K562 (cell line): ENCODE results near the gene BNIP5. TPM values are rescaled to one million over a fixed set of nuclear protein-coding genes. Genes with fewer than 3 reads are reported as not detected.

ENCODE experiments used
- ATAC-seq: fragments of 200-7000 bp; cut with Tn5 transposase; 3 replicates; pipeline ENCODE4 v1.9.1; 2020; ENCODE audit warnings: moderate library complexity
- BruUV-seq: library from RNA; stranded (reverse); fragments of 400-500 nt; replicated peaks from 2 replicates; lab custom pipeline; 2021; lab: Mats Ljungman, UMichigan
- CTCF ChIA-PET: fragments of 300-600 bp; formaldehyde crosslinking; extraction: SDS; loops from one replicate; lab custom pipeline; 2021; ENCODE audit warnings: low intra/inter-chr PET ratio; lab: Yijun Ruan, JAX
- POLR2A ChIA-PET: fragments of 300-600, 350-650 bp; sonication (Branson Sonifier 250); formaldehyde crosslinking; extraction: SDS; loops from one replicate; lab custom pipeline; 2021; ENCODE audit warnings: antibody characterized with exemption, inconsistent platforms; lab: Yijun Ruan, JAX
- DNase-seq, 4 experiments: peaks; one replicate each; pipeline versions ENCODE4 v3.0.0 to v3.0.0-alpha.2; 2011 to 2018; ENCODE audit warnings: low spot score in 3 of 4, mixed read lengths in 3 of 4; ENCODE audit errors: extremely low read depth in 1 of 4
- FAIRE-seq: peaks from 2 replicates; lab custom pipeline; 2011; peaks lifted over from hg19 to GRCh38; lab: Jason Lieb, UNC
- H2AFZ ChIP-seq: 2 replicates; pipeline ENCODE4 v1.6.0; 2011; ENCODE audit warnings: low read depth, low read length, control low read depth, inconsistent platforms
- H3K27ac ChIP-seq: fragments of 200-600 bp; 3 replicates; pipeline ENCODE4 v1.8.0; 2011; ENCODE audit warnings: low read depth, mild to moderate bottlenecking, control low read depth, inconsistent platforms, low read length, moderate library complexity, mixed read lengths; ENCODE audit errors: extremely low read depth
- H3K27me3 ChIP-seq, 2 experiments: fragments of 300-600 bp in 1 of 2; 2 replicates in 1 of 2; 3 replicates in 1 of 2; pipeline versions ENCODE4 v1.6.0 to v1.8.0; 2011; ENCODE audit warnings: inconsistent platforms in 2 of 2, low read length in 2 of 2, mild to moderate bottlenecking in 1 of 2, mixed read lengths in 1 of 2, moderate library complexity in 1 of 2; ENCODE audit not compliant: control insufficient read depth in 2 of 2, insufficient read depth in 2 of 2
- H3K36me3 ChIP-seq: fragments of 300-600 bp; 3 replicates; pipeline ENCODE4 v1.8.0; 2011; ENCODE audit warnings: mild to moderate bottlenecking, low read length, inconsistent platforms; ENCODE audit not compliant: control insufficient read depth, insufficient read depth
- H3K4me1 ChIP-seq, 2 experiments: fragments of 200-600 bp in 1 of 2; replicated peaks in 1 of 2; 2 replicates in 1 of 2; 3 replicates in 1 of 2; pipeline versions ENCODE4 v1.5.1 to v1.8.0; 2011; ENCODE audit warnings: inconsistent platforms in 2 of 2, low read length in 2 of 2, mild to moderate bottlenecking in 1 of 2, mixed read lengths in 1 of 2, moderate library complexity in 1 of 2; ENCODE audit not compliant: control insufficient read depth in 2 of 2, insufficient read depth in 2 of 2
- H3K4me2 ChIP-seq: 2 replicates; pipeline ENCODE4 v1.6.1; 2011; ENCODE audit warnings: low read length, control low read depth, inconsistent platforms, mixed read lengths; ENCODE audit not compliant: insufficient read depth
- H3K4me3 ChIP-seq: fragments of 200-600 bp; sonication (generic), shearing (Covaris generic); 2 replicates; pipeline ENCODE4 v1.5.1; 2016; ENCODE audit warnings: control low read depth, inconsistent platforms
- H3K79me2 ChIP-seq: fragments of 200-600 bp; 3 replicates; pipeline ENCODE4 v1.8.0; 2011; ENCODE audit warnings: low read length, inconsistent platforms; ENCODE audit not compliant: control insufficient read depth, insufficient read depth
- H3K9ac ChIP-seq, 2 experiments: 2 replicates each; pipeline versions ENCODE4 v1.6.0 to v1.6.1; 2011; ENCODE audit warnings: low read depth in 2 of 2, low read length in 2 of 2, control low read depth in 1 of 2, inconsistent platforms in 1 of 2, mild to moderate bottlenecking in 1 of 2, mixed read lengths in 1 of 2; ENCODE audit not compliant: insufficient read depth in 1 of 2
- H3K9me1 ChIP-seq: one replicate; pipeline ENCODE4 v1.6.0; 2011; ENCODE audit warnings: inconsistent platforms, mild to moderate bottlenecking, low read length, moderate library complexity; ENCODE audit not compliant: control insufficient read depth, insufficient read depth
- H3K9me3 ChIP-seq: replicated peaks from 2 replicates; pipeline ENCODE4 v1.5.1; 2011; ENCODE audit warnings: low read depth, low read length, inconsistent platforms; ENCODE audit not compliant: control insufficient read depth, insufficient read depth
- H4K20me1 ChIP-seq: replicated peaks from 2 replicates; pipeline ENCODE4 v1.6.1; 2011; ENCODE audit warnings: low read length, inconsistent platforms, mixed read lengths; ENCODE audit not compliant: control insufficient read depth, insufficient read depth
- BACH1 ChIP-seq: fragments of 200-800 bp; sonication (Bioruptor generic); IDR thresholded peaks from 2 replicates; pipeline ENCODE4 v1.6.1; 2016; ENCODE audit warnings: missing genetic modification characterization, missing compliant biosample characterization
- CHCHD3 ChIP-seq: fragments of 250-450 bp; sonication (Bioruptor Pico); IDR thresholded peaks from 2 replicates; pipeline ENCODE4 v2.1.2; 2022; ENCODE audit warnings: mild to moderate bottlenecking
- E2F6 ChIP-seq, 2 experiments: IDR thresholded peaks; 2 replicates each; pipeline ENCODE4 v1.6.1; 2011; ENCODE audit warnings: borderline replicate concordance in 1 of 2, control low read depth in 1 of 2, low read depth in 1 of 2, low read length in 1 of 2, mild to moderate bottlenecking in 1 of 2, mixed read lengths in 1 of 2, moderate library complexity in 1 of 2; ENCODE audit not compliant: insufficient read depth in 1 of 2, insufficient read length in 1 of 2, poor library complexity in 1 of 2, severe bottlenecking in 1 of 2; ENCODE audit errors: extremely low read depth in 1 of 2
- HMGN3 ChIP-seq: IDR thresholded peaks from 2 replicates; pipeline ENCODE4 v1.6.1; 2011; ENCODE audit warnings: borderline replicate concordance, low read depth, mild to moderate bottlenecking, mixed read lengths, low read length; ENCODE audit not compliant: insufficient read length; ENCODE audit errors: extremely low read depth
- KLF13 ChIP-seq: fragments of 450-650 bp; IDR thresholded peaks from 2 replicates; pipeline ENCODE4 v1.6.1; 2016; ENCODE audit warnings: missing genetic modification characterization, low read depth, mild to moderate bottlenecking, missing compliant biosample characterization, moderate library complexity, borderline replicate concordance
- MEF2A ChIP-seq: IDR thresholded peaks from 2 replicates; pipeline ENCODE4 v1.6.1; 2011; ENCODE audit warnings: low read depth, mild to moderate bottlenecking, low read length, moderate library complexity; ENCODE audit not compliant: control insufficient read depth
- NONO ChIP-seq, 2 experiments: fragments of 200-400 bp in 1 of 2; fragments of 450-650 bp in 1 of 2; formaldehyde crosslinking in 1 of 2; IDR thresholded peaks; 2 replicates each; pipeline ENCODE4 v1.6.1; 2017; ENCODE audit warnings: low read depth in 2 of 2, mild to moderate bottlenecking in 2 of 2, moderate library complexity in 2 of 2, low read length in 1 of 2
- RUNX1 ChIP-seq: sonication (generic); IDR thresholded peaks from 2 replicates; pipeline ENCODE4 v1.6.1; 2016; ENCODE audit warnings: antibody characterized with exemption, low read depth
- SRF ChIP-seq, 2 experiments: fragments of 250-450, 450-650 bp in 1 of 2; sonication (Bioruptor Pico) in 1 of 2; sonication (generic) in 1 of 2; formaldehyde crosslinking; IDR thresholded peaks; 2 replicates each; pipeline versions ENCODE4 v1.5.0 to v1.5.1; 2020 to 2022; ENCODE audit warnings: mild to moderate bottlenecking in 1 of 2, missing genetic modification reagents in 1 of 2
- ZNF584 ChIP-seq: fragments of 200-800 bp; sonication (Bioruptor generic); IDR thresholded peaks from 2 replicates; pipeline ENCODE4 v1.6.1; 2016; ENCODE audit warnings: low read depth, mild to moderate bottlenecking, missing genetic modification characterization, missing compliant biosample characterization
- WGBS: fragments of 100-300 bp; shearing (Covaris generic); methylation state at CpG from one replicate; pipeline ENCODE4 v1.1.6; 2016; ENCODE audit warnings: low coverage, mixed read lengths; ENCODE audit not compliant: insufficient coverage; ENCODE audit errors: missing lambda C conversion rate; 5-methylcytosine and 5-hydroxymethylcytosine counted together
- in situ Hi-C: fragments of 300-500 bp; cut with MboI; formaldehyde crosslinking; loops from 4 replicates; pipeline ENCODE4 v1.15.0; 2018; ENCODE audit warnings: inconsistent platforms, mixed read lengths
- intact Hi-C: fragments of 100-400 bp; cut with micrococcal nuclease; formaldehyde crosslinking; loops from 2 replicates; pipeline ENCODE4 v1.14.2; 2022
- polyA plus RNA-seq, 8 experiments: library from polyadenylated mRNA; depleted of rRNA in 4 of 8; stranded (reverse) in 5 of 8; unstranded in 3 of 8; fragments of >200 nt; fragmentation: Nextera tagmentation in 2 of 8; fragmentation: Illumina TruSeq in 1 of 8; extraction: Ambion mirVana in 2 of 8; extraction: Trizol in 1 of 8; gene quantifications; 2 replicates each; pipeline versions ENCODE4 v1.2.1 to v1.2.3, GENCODE V29; 2011 to 2014; ENCODE audit warnings: inconsistent platforms in 1 of 8, missing spikeins in 1 of 8
- total RNA-seq, 7 experiments: library from RNA; depleted of rRNA in 6 of 7; stranded (reverse); fragments of >200 nt in 6 of 7; fragmentation: Illumina TruSeq in 2 of 7; extraction: Trizol in 2 of 7; gene quantifications; 2 replicates each; pipeline versions ENCODE4 v1.2.1 to v1.2.3, GENCODE V29; 2011 to 2021; ENCODE audit warnings: low replicate concordance in 1 of 7

BNIP5 gene
- total and polyA plus RNA-seq, 9 of the 15 experiments (the other 6 are each of a cell fraction or from before 2014, with no cell fraction given): not detected

- peaks cover 0 to 4% of the 10 kb centered on the region in 2 experiments; a peak in 2 of 5 replicates for H3K4me1 ChIP-seq
- DNase-seq: no peak
- BruUV-seq: no TSS peak
- no peak for ATAC-seq
- no peak for FAIRE-seq
- H4K20me1 ChIP-seq: no peaks in the 10 kb centered on the region
- no peak overlapping the region for H3K4me3 ChIP-seq
- no peak overlapping the region for H2AFZ ChIP-seq
- no peaks in the 10 kb centered on the region for H3K9me3 ChIP-seq
- WGBS: 2% methylated on average over 3 of the region's 3 CpGs
- no peak overlapping the region for H3K4me2 ChIP-seq
- no peaks in the 10 kb centered on the region for H3K79me2 ChIP-seq
- in situ Hi-C loops: no loop called here
- peaks cover 34 to 54% of the 10 kb centered on the region in 2 experiments; a peak in 4 of 5 replicates for H3K27me3 ChIP-seq
- no peaks in the 10 kb centered on the region for H3K36me3 ChIP-seq
- no peak overlapping the region for H3K27ac ChIP-seq
- no peak overlapping the region for H3K9ac ChIP-seq
- ChIA-PET POLR2A (interaction anchor here (0.7 to 0.9 kb wide), 3 partner anchors 9 to 127 kb away, joined by 3 to 4 read pairs (median 3); no protein-coding TSS in a partner anchor), CTCF (no interaction called here)
- intact Hi-C loops: no loop called here
- TF ChIP-seq MEF2A (no peak), BACH1 (no peak), E2F6 (IDR thresholded peaks at IDR 0.05; ENCODE audit: borderline replicate concordance in 1 of 2, extremely low read depth in 1 of 2, insufficient read depth in 1 of 2, insufficient read length in 1 of 2, low read depth in 1 of 2, low read length in 1 of 2, poor library complexity in 1 of 2, severe bottlenecking in 1 of 2) (no peak), CHCHD3 (CRISPR knock-in tag) (no peak), KLF13 (tag) (no peak), HMGN3 (no peak), ZNF584 (CRISPR knock-in tag) (no peak), SRF (CRISPR knock-in tag; IDR thresholded peaks at IDR 0.05) (no peak), RUNX1 (no peak), NONO (IDR thresholded peaks at IDR 0.05; ENCODE audit: low read depth in 2 of 2, low read length in 1 of 2) (no peak)
- H3K9me1 ChIP-seq: no peaks in the 10 kb centered on the region
Observed at GRCh38 chr6:36280467-36280866, 56.2 kb downstream of the BNIP5 start.
